PC-9 (cell line): ENCODE results near the gene PRKCH. TPM values are rescaled to one million over a fixed set of nuclear protein-coding genes. Genes with fewer than 3 reads are reported as not detected.
A peak's percentile ranks its signal among the peaks of the same experiment; 100 is the strongest.

Experiments
- BruUV-seq: library from RNA; stranded (reverse); fragments of 400-500 nt; replicated peaks from 2 replicates; lab custom pipeline; 2021; lab: Mats Ljungman, UMichigan
- CTCF ChIA-PET: fragments of 300-600 bp; sonication (Branson Sonifier 250); formaldehyde crosslinking; loops from one replicate; lab custom pipeline; 2022; ENCODE audit warnings: antibody characterized with exemption; lab: Charles Lee
- POLR2A ChIA-PET: fragments of 300-600 bp; sonication (Branson Sonifier 250); formaldehyde crosslinking; loops from one replicate; lab custom pipeline; 2022; ENCODE audit warnings: antibody characterized with exemption; ENCODE audit not compliant: unreplicated experiment; lab: Charles Lee
- DNase-seq, 2 experiments: peaks; one replicate each; pipeline versions ENCODE4 v3.0.0 to v3.0.0-alpha.2; 2015 to 2022; ENCODE audit warnings: mixed read lengths in 1 of 2
- H2AFZ ChIP-seq: fragments of 200-600 bp; sonication (generic); 2 replicates; pipeline ENCODE4 v1.8.1; 2017; ENCODE audit warnings: antibody characterized with exemption
- H3F3A ChIP-seq: fragments of 200-600 bp; sonication (generic); 2 replicates; pipeline ENCODE4 v1.8.1; 2017; ENCODE audit warnings: antibody characterized with exemption, mild to moderate bottlenecking, low read depth; ENCODE audit not compliant: insufficient read depth
- H3K27ac ChIP-seq: fragments of 200-600 bp; sonication (generic); 2 replicates; pipeline ENCODE4 v1.6.1; 2016; ENCODE audit warnings: mixed run types
- H3K27me3 ChIP-seq: fragments of 200-600 bp; sonication (generic); 2 replicates; pipeline ENCODE4 v1.6.1; 2016; ENCODE audit warnings: low read depth, mixed run types; ENCODE audit not compliant: insufficient read depth
- H3K36me3 ChIP-seq: fragments of 200-600 bp; sonication (generic); 2 replicates; pipeline ENCODE4 v1.6.1; 2016; ENCODE audit warnings: low read depth, mixed run types
- H3K4me1 ChIP-seq: fragments of 200-600 bp; sonication (generic); replicated peaks from 2 replicates; pipeline ENCODE4 v1.6.1; 2016; ENCODE audit warnings: mixed run types; ENCODE audit not compliant: insufficient read depth
- H3K4me2 ChIP-seq: fragments of 200-600 bp; sonication (generic); 2 replicates; pipeline ENCODE4 v1.6.1; 2017; ENCODE audit warnings: mixed run types
- H3K4me3 ChIP-seq: fragments of 200-600 bp; sonication (generic); 2 replicates; pipeline ENCODE4 v1.6.1; 2016; ENCODE audit warnings: mixed run types
- H3K79me2 ChIP-seq: fragments of 200-600 bp; sonication (generic); 2 replicates; pipeline ENCODE4 v1.6.1; 2017; ENCODE audit warnings: low read depth, mixed run types
- H3K9me2 ChIP-seq: fragments of 200-600 bp; sonication (generic); 2 replicates; pipeline ENCODE4 v1.8.1; 2017; ENCODE audit warnings: mild to moderate bottlenecking; ENCODE audit not compliant: insufficient read depth
- H3K9me3 ChIP-seq: fragments of 200-600 bp; sonication (generic); 2 replicates; pipeline ENCODE4 v1.8.1; 2016; ENCODE audit warnings: low read depth; ENCODE audit not compliant: insufficient read depth
- H4K20me1 ChIP-seq: fragments of 200-600 bp; sonication (generic); 2 replicates; pipeline ENCODE4 v1.8.1; 2017; ENCODE audit not compliant: insufficient read depth
- CTCF ChIP-seq: fragments of 200-600 bp; sonication (generic); conservative IDR thresholded peaks from 2 replicates; pipeline ENCODE4 v1.6.1; 2017; ENCODE audit warnings: mixed run types, antibody characterized with exemption, mild to moderate bottlenecking, moderate library complexity
- EZH2 ChIP-seq: fragments of 200-600 bp; sonication (generic); IDR thresholded peaks from 2 replicates; pipeline ENCODE4 v1.8.0; 2017; ENCODE audit warnings: antibody characterized with exemption, low read depth
- intact Hi-C: fragments of 100-400 bp; cut with micrococcal nuclease; formaldehyde crosslinking; loops from one replicate; pipeline ENCODE4 v1.10.0; 2022; ENCODE audit not compliant: unreplicated experiment
- total RNA-seq: library from RNA; stranded (reverse); gene quantifications from 2 replicates; pipeline ENCODE4 v1.2.3, GENCODE V29; 2021

PRKCH gene
- total RNA-seq, 1 experiment from 2014 or later: 32.4 TPM

- Histone ChIP-seq H3K9me3 (no peaks in the 10 kb centered on the region), H3K36me3 (peaks cover 6% of the 10 kb centered on the region; the same call in 1 of the 2 replicates), H3K9me2 (no peaks in the 10 kb centered on the region), H3K4me2 (no peak overlapping the region), H3K4me1 (peaks cover 39% of the 10 kb centered on the region), H3K27me3 (no peaks in the 10 kb centered on the region), H3K79me2 (no peaks in the 10 kb centered on the region), H2AFZ (no peak overlapping the region), H4K20me1 (no peaks in the 10 kb centered on the region), H3K4me3 (no peak overlapping the region), H3F3A (peaks cover 40% of the 10 kb centered on the region), H3K27ac (no peak overlapping the region)
- intact Hi-C loops: no loop called here
- BruUV-seq: no TSS peak
- ChIA-PET CTCF (no interaction called here), POLR2A (no interaction called here)
- no peak for DNase-seq
- TF ChIP-seq EZH2 (no peak), CTCF (no peak)
These were observed 219.6 kb downstream of the PRKCH start for GRCh38 chr14:61540931-61541330.

- CTCF ChIA-PET: no interaction called here
- H3K79me2 ChIP-seq: no peaks in the 10 kb centered on the region
- no peak for TF ChIP-seq EZH2
- no peak for TF ChIP-seq CTCF
- H3K4me1 ChIP-seq: peaks cover 41% of the 10 kb centered on the region
- H3K27me3 ChIP-seq: no peaks in the 10 kb centered on the region
- H3K4me3 ChIP-seq: no peak overlapping the region
- H3K36me3 ChIP-seq: peaks cover 6% of the 10 kb centered on the region; the same call in 1 of the 2 replicates
- H3K9me3 ChIP-seq: no peaks in the 10 kb centered on the region
- POLR2A ChIA-PET: interaction anchor here (0.6 kb wide), 1 partner anchor 1386 kb away, joined by 10 read pairs; no protein-coding TSS in a partner anchor
- H4K20me1 ChIP-seq: no peaks in the 10 kb centered on the region
- H3K9me2 ChIP-seq: no peaks in the 10 kb centered on the region
- BruUV-seq: no TSS peak
- no peak overlapping the region for H3K27ac ChIP-seq
- no peak overlapping the region for H2AFZ ChIP-seq
- H3K4me2 ChIP-seq: no peak overlapping the region
- H3F3A ChIP-seq: peaks cover 42% of the 10 kb centered on the region
- intact Hi-C loops: no loop called here
- peak in 1 of 2 experiments; percentile 24 for DNase-seq
These were observed 221.7 kb downstream of the PRKCH start for GRCh38 chr14:61542848-61543790.

GRCh38 chr14:61543946-61544345, 222.6 kb downstream of the PRKCH start:
- Histone ChIP-seq H3K36me3 (peaks cover 9% of the 10 kb centered on the region), H3F3A (peaks cover 38% of the 10 kb centered on the region), H3K9me2 (no peaks in the 10 kb centered on the region), H2AFZ (no peak overlapping the region), H3K27me3 (no peaks in the 10 kb centered on the region), H3K9me3 (no peaks in the 10 kb centered on the region), H3K4me1 (peaks cover 39% of the 10 kb centered on the region), H3K79me2 (no peaks in the 10 kb centered on the region), H3K4me2 (no peak overlapping the region), H4K20me1 (no peaks in the 10 kb centered on the region), H3K4me3 (no peak overlapping the region), H3K27ac (no peak overlapping the region)
- TF ChIP-seq CTCF: no peak
- TF ChIP-seq EZH2: no peak
- ChIA-PET POLR2A (interaction anchor here (0.6 kb wide), 1 partner anchor 1385 kb away, joined by 10 read pairs; no protein-coding TSS in a partner anchor), CTCF (no interaction called here)
- DNase-seq: peak in 1 of 2 experiments; percentile 22
- intact Hi-C loops: no loop called here
- no TSS peak for BruUV-seq
